Measurements from ENCODE around the gene TNS3. TPM values are rescaled to one million over a fixed set of nuclear protein-coding genes. Genes with fewer than 3 reads are reported as not detected.

The TNS3 gene
- total RNA-seq, 1 experiment from 2014 or later = 135 TPM

- Mint-ChIP-seq H3K27ac (ENCODE audit: unreplicated experiment) (peak overlapping the region; percentile 61), H3K9me3 (ENCODE audit: low read depth, unreplicated experiment) (no peaks in the 10 kb centered on the region), H3K4me3 (ENCODE audit: low read depth, unreplicated experiment) (peak overlapping the region; percentile 32), H3K4me1 (ENCODE audit: low read depth, unreplicated experiment) (peaks cover 79% of the 10 kb centered on the region), H3K27me3 (ENCODE audit: unreplicated experiment) (no peaks in the 10 kb centered on the region), H3K36me3 (ENCODE audit: insufficient read depth, unreplicated experiment) (peaks cover 78% of the 10 kb centered on the region)
- no TSS peak for BruUV-seq (replicated peaks)
- no peak for TF ChIP-seq CTCF (IDR thresholded peaks at IDR 0.05; ENCODE audit: unreplicated experiment)
- peak; percentile 29 for DNase-seq
- intact Hi-C loops (cut with micrococcal nuclease; ENCODE audit: unreplicated experiment) = no loop called here
- CTCF ChIA-PET = interaction anchor here (0.7 to 1.5 kb wide), 3 partner anchors 9 to 61 kb away, joined by 3 to 4 read pairs (median 3); no protein-coding TSS in a partner anchor
These were observed 8.0 kb downstream of the TNS3 start for GRCh38 chr7:47573758-47574481.

GRCh38 chr7:47572939-47573757 is 8.8 kb downstream of the TNS3 start:
- BruUV-seq (replicated peaks) = no TSS peak
- no peak for DNase-seq
- intact Hi-C loops (cut with micrococcal nuclease; ENCODE audit: unreplicated experiment) = no loop called here
- Mint-ChIP-seq H3K27me3 (ENCODE audit: unreplicated experiment) (no peaks in the 10 kb centered on the region), H3K4me1 (ENCODE audit: low read depth, unreplicated experiment) (peaks cover 73% of the 10 kb centered on the region), H3K4me3 (ENCODE audit: low read depth, unreplicated experiment) (peak overlapping the region; percentile 32), H3K27ac (ENCODE audit: unreplicated experiment) (peak overlapping the region; percentile 61), H3K36me3 (ENCODE audit: insufficient read depth, unreplicated experiment) (peaks cover 77% of the 10 kb centered on the region), H3K9me3 (ENCODE audit: low read depth, unreplicated experiment) (no peaks in the 10 kb centered on the region)
- TF ChIP-seq CTCF (IDR thresholded peaks at IDR 0.05; ENCODE audit: unreplicated experiment) = no peak
- CTCF ChIA-PET = no interaction called here

GRCh38 chr7:47572094-47572445 is 9.8 kb downstream of the TNS3 start:
- TF ChIP-seq CTCF (IDR thresholded peaks at IDR 0.05; ENCODE audit: unreplicated experiment) = no peak
- BruUV-seq (replicated peaks) = no TSS peak
- no peak for DNase-seq
- H3K27ac Mint-ChIP-seq (ENCODE audit: unreplicated experiment) = peak overlapping the region; percentile 35
- CTCF ChIA-PET = interaction anchor here (0.6 to 1.8 kb wide), 5 partner anchors 52 to 306 kb away, joined by 3 to 6 read pairs (median 4); no protein-coding TSS in a partner anchor
- H3K36me3 Mint-ChIP-seq (ENCODE audit: insufficient read depth, unreplicated experiment) = peaks cover 73% of the 10 kb centered on the region
- H3K9me3 Mint-ChIP-seq (ENCODE audit: low read depth, unreplicated experiment) = no peaks in the 10 kb centered on the region
- intact Hi-C loops (cut with micrococcal nuclease; ENCODE audit: unreplicated experiment) = no loop called here
- no peaks in the 10 kb centered on the region for H3K27me3 Mint-ChIP-seq (ENCODE audit: unreplicated experiment)
- H3K4me3 Mint-ChIP-seq (ENCODE audit: low read depth, unreplicated experiment) = peak overlapping the region; percentile 42
- H3K4me1 Mint-ChIP-seq (ENCODE audit: low read depth, unreplicated experiment) = peaks cover 68% of the 10 kb centered on the region

- DNase-seq = peak; percentile 84
- Mint-ChIP-seq H3K36me3 (ENCODE audit: insufficient read depth, unreplicated experiment) (peaks cover 68% of the 10 kb centered on the region), H3K9me3 (ENCODE audit: low read depth, unreplicated experiment) (no peaks in the 10 kb centered on the region), H3K27ac (ENCODE audit: unreplicated experiment) (peak overlapping the region; percentile 35), H3K4me3 (ENCODE audit: low read depth, unreplicated experiment) (peak overlapping the region; percentile 42), H3K4me1 (ENCODE audit: low read depth, unreplicated experiment) (peaks cover 62% of the 10 kb centered on the region), H3K27me3 (ENCODE audit: unreplicated experiment) (no peaks in the 10 kb centered on the region)
- CTCF ChIA-PET = interaction anchor here (0.6 to 1.8 kb wide), 7 partner anchors 37 to 305 kb away, joined by 3 to 6 read pairs (median 4); no protein-coding TSS in a partner anchor
- no TSS peak for BruUV-seq (replicated peaks)
- intact Hi-C loops (cut with micrococcal nuclease; ENCODE audit: unreplicated experiment) = no loop called here
- TF ChIP-seq CTCF (IDR thresholded peaks at IDR 0.05; ENCODE audit: unreplicated experiment) = no peak
These were observed 10.4 kb downstream of the TNS3 start for GRCh38 chr7:47571331-47572093.
